Kidney (tissue), 14 donors: Measurements from ENCODE around the gene SPEM1. TPM values are rescaled to one million over a fixed set of nuclear protein-coding genes. Genes with fewer than 3 reads are reported as not detected.

ENCODE experiments used
- DNase-seq, 5 donors: peaks; one replicate each; pipeline ENCODE4 v3.0.0-alpha.2; 2013 to 2020
- FAIRE-seq: peaks from 2 replicates; lab custom pipeline; 2012; peaks lifted over from hg19 to GRCh38; lab: Jason Lieb, UNC
- H3K27ac ChIP-seq, 2 donors: one replicate each; pipeline ENCODE4 v1.7.0; 2013; ENCODE audit warnings: low read depth in 2 of 2, low read length in 2 of 2, inconsistent platforms in 1 of 2
- H3K27me3 ChIP-seq: one replicate; pipeline ENCODE4 v1.7.1; 2013; ENCODE audit warnings: low read length, inconsistent platforms; ENCODE audit not compliant: control insufficient read depth, insufficient read depth
- H3K36me3 ChIP-seq, 3 donors: one replicate each; pipeline versions ENCODE4 v1.7.0 to v1.7.1; 2013; ENCODE audit warnings: low read length in 3 of 3, control low read depth in 1 of 3, inconsistent platforms in 1 of 3; ENCODE audit not compliant: insufficient read depth in 3 of 3, control insufficient read depth in 2 of 3
- H3K4me1 ChIP-seq, 3 donors: one replicate each; pipeline versions ENCODE4 v1.7.0 to v1.7.1; 2013; ENCODE audit warnings: low read length in 3 of 3, inconsistent platforms in 1 of 3, low read depth in 1 of 3; ENCODE audit not compliant: control insufficient read depth in 2 of 3, insufficient read depth in 2 of 3
- H3K4me3 ChIP-seq, 3 donors: one replicate each; pipeline versions ENCODE4 v1.7.0 to v1.8.1; 2013; ENCODE audit warnings: low read length in 3 of 3, control low read depth in 1 of 3, inconsistent platforms in 1 of 3
- H3K9ac ChIP-seq, 3 donors: one replicate each; pipeline versions ENCODE4 v1.7.0 to v1.7.1; 2013; ENCODE audit warnings: low read length in 3 of 3, control low read depth in 1 of 3, inconsistent platforms in 1 of 3
- H3K9me3 ChIP-seq, 3 donors: one replicate each; pipeline versions ENCODE4 v1.7.0 to v1.7.1; 2013; ENCODE audit warnings: low read length in 3 of 3, control low read depth in 1 of 3, inconsistent platforms in 1 of 3; ENCODE audit not compliant: control insufficient read depth in 2 of 3, insufficient read depth in 1 of 3
- CTCF ChIP-seq: IDR thresholded peaks from 3 replicates; pipeline ENCODE4 v1.5.1; 2012; ENCODE audit warnings: mild to moderate bottlenecking, moderate library complexity, borderline replicate concordance; ENCODE audit not compliant: insufficient read depth; ENCODE audit errors: extremely low read depth
- intact Hi-C: fragments of 100-400 bp; cut with DNase I; formaldehyde crosslinking; loops from one replicate; pipeline ENCODE4 v1.11.1; 2022
- polyA plus RNA-seq: library from polyadenylated mRNA; stranded (reverse); fragments of 350-450 nt; fragmentation: Illumina TruSeq; extraction: RNeasy Lipid Tissue Mini Kit (QIAGEN cat#74804); gene quantifications from one replicate; pipeline ENCODE4 v1.2.3, GENCODE V29; 2014; ENCODE audit warnings: low read depth, low replicate concordance; ENCODE audit not compliant: insufficient read depth
- total RNA-seq: library from RNA; stranded (reverse); fragmentation: NEBNext Ultra II Directional; extraction: Animal tissue kit (Norgen Biotek cat#: 25700); gene quantifications from one replicate; pipeline ENCODE4 v1.2.1, GENCODE V29; 2021
- donor health status: control.
- donor health status: control.
- donor health status: control.
- donor health status: control.
- donor health status: control.
- donor health status: DM: yes; HTN: yes; CAD: no.
- donor health status: Normal renal cell carcinoma (clear cell type).

The SPEM1 gene
- total and polyA plus RNA-seq, 2 donors from 2014 or later: not detected

GRCh38 chr17:7442142-7442541 lies 22.0 kb downstream of the SPEM1 start:
- Histone ChIP-seq H3K9ac (no peak overlapping the region), H3K4me1 (peaks cover 0 to 18% (median 7%) of the 10 kb centered on the region in 3 donors), H3K27me3 (peaks cover 11% of the 10 kb centered on the region), H3K36me3 (no peaks in the 10 kb centered on the region), H3K9me3 (no peaks in the 10 kb centered on the region), H3K27ac (no peak overlapping the region), H3K4me3 (no peak overlapping the region)
- intact Hi-C loops: no loop called here
- no peak for TF ChIP-seq CTCF
- DNase-seq (peak in 1 of 5 donors; percentile 25), FAIRE-seq (no peak)

DNA sequence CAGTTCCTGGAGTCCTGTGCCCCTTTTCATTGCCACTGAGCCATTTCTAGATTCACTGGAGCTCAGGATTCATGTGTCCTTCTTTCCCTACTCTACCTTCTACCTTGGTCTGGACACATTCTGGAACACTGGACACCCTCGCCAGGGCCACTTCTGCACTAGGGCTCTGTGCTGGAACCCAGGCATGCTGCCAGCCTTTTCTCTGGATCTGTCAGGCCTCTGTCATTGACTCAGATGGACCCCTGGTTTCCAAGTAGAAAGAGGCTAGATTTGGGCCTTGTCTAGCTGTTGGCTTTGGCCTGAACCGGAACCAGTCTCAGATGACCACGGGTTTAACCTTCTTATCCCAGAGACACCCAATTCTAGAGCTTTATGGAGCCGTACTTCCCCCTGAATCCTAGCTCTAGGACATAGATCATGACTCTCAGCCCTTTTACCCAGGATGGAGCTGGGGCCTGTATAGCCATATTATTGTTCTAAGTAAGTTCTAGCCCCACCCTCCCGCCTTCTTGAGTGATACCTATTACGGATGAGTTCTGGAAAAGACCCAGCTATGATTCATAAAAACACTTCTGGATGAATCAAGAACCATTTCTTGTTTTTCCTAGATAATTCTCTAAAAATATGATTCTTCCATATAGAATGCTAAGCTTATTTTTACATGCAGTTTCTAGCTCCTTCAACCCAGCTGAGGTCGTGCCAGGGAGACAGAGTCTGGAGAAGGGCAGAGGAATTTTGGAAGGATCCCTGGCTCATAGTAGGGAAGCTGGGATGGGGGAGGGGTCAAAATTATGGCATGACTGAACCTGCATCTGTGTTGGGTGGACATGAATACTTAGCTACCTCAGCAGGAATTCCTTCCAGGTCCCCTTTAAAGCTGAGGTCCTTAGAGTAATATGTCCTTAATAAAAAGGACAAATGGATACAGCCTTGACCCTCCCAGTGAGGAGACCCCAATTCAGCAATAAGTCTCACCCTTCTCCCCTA lies 23.7 kb downstream of the SPEM1 start:
- H3K36me3 ChIP-seq: no peaks in the 10 kb centered on the region
- no peak overlapping the region for H3K9ac ChIP-seq
- DNase-seq: peak in 1 of 5 donors; percentile 32
- no peaks in the 10 kb centered on the region for H3K9me3 ChIP-seq
- no peak for TF ChIP-seq CTCF
- H3K4me1 ChIP-seq: peaks cover 0 to 11% (median 7%) of the 10 kb centered on the region in 3 donors
- peaks cover 9% of the 10 kb centered on the region for H3K27me3 ChIP-seq
- no peak for FAIRE-seq
- intact Hi-C loops: no loop called here
- no peak overlapping the region for H3K27ac ChIP-seq
- no peak overlapping the region for H3K4me3 ChIP-seq

DNA sequence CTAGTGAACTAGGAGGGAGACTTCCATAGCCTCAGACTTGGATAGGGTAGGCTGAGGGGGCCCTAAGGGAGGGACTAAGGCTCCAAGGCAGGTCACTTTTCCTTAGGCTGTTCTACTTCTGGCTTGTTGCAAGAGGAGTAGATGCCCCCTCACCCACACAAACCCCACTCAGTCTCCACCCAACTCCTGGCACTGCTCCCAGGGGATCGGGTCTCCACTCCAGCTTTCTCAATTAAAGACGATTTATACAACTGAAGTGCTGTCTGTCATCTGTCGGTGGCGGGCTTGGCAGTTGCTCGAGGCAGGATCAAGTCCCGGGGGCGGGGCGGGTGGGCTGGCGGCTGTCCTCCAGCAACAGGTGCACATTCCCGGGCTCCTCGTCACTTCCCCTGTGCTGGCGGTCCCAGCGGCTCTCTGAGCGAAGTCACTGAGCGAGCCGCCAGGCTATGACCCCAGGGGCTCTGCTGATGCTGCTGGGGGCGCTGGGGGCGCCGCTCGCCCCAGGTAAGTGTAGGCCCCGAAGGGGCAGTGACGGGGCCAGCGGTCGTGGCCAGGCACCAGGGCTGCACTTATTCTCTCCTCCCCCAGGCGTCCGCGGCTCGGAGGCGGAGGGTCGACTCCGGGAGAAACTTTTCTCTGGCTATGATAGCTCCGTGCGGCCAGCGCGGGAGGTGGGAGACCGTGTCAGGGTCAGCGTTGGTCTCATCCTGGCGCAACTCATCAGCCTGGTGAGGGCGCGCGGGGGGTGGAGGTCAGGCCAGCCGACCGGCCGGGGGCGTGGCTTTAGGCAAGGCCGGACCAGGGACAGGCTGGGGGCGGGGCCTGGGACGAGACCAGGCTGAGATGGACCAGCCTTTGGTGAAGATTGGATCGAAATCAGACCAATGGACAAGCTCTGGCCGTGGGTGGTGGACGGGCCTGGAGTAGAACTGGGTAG lies 24.8 kb downstream of the SPEM1 start, which contains the start of gene CHRNB1:
TSS of gene CHRNB1 (plus strand) at position 380 of the 937 bp plus-strand sequence. CDS start at position 447, 67 bp downstream.
- peak within 1 kb of the TSS; percentile 20 to 52 (median 42) for H3K4me3 ChIP-seq
- intact Hi-C loops: no loop called here
- peaks cover 8% of the 10 kb centered on the region for H3K27me3 ChIP-seq
- peaks cover 0 to 9% (median 7%) of the 10 kb centered on the region in 3 donors for H3K4me1 ChIP-seq
- peak within 1 kb of the TSS in 2 of 3 donors; percentile 12 to 24 for H3K9ac ChIP-seq
- peak; percentile 2 for TF ChIP-seq CTCF
- FAIRE-seq: no peak
- H3K36me3 ChIP-seq: no peaks in the 10 kb centered on the region
- peak; percentile 60 to 93 (median 75) for DNase-seq
- H3K27ac ChIP-seq: peak within 1 kb of the TSS; percentile 8 to 43
- no peaks in the 10 kb centered on the region for H3K9me3 ChIP-seq
